ENCODE results near the gene COA1.
"Not testable (repeated sequence)": the region's sequence is repeated elsewhere in the genome, so short reads cannot be mapped to it uniquely, and the experiment has no call there.

Gene COA1

DNA sequence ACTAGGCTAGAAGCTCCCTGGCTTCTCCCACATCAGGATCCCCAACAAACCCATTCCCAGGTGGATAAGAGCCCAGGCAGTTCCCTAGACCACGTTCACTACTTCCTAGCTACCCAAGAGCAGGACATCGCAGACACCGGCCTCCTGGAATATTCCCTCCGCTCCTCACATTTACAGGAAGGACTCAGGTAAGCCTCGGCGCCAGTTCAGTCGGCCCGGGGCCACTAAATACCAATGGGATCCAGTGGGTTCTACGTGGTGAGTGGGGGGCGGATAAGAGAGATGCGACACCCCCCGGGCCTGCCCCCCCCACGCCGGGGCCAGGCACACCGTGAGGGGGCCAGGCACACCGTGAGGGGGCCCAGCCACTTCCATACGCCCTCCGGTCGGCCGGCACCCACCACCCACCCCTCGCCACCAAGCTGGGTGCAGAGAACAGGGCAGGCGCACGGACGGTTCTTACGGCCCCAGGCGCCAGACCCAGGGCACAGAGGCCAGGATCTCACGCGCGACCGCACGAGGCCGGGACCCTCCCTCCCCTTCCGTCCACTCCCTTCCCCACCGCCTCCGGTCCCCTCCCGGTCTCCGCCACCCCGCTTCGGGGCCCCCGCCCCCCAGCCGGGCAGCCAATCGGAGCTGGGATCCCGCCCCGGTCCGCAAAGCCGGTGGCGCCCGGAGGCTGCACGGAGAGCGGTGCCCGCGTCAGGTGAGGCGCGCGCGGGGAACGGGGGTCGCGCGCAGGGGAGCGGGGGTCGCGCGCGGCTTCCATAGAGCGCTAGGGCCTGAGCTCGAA, 28.9 kb upstream of the COA1 start, which contains the start of gene BLVRA:
Gene BLVRA, plus strand, starts transcription at position 652 of the 793 bp plus-strand sequence. CDS start 12,479 bp downstream, outside the sequence.
- DNase-seq = peak; percentile 77 to 84

DNA sequence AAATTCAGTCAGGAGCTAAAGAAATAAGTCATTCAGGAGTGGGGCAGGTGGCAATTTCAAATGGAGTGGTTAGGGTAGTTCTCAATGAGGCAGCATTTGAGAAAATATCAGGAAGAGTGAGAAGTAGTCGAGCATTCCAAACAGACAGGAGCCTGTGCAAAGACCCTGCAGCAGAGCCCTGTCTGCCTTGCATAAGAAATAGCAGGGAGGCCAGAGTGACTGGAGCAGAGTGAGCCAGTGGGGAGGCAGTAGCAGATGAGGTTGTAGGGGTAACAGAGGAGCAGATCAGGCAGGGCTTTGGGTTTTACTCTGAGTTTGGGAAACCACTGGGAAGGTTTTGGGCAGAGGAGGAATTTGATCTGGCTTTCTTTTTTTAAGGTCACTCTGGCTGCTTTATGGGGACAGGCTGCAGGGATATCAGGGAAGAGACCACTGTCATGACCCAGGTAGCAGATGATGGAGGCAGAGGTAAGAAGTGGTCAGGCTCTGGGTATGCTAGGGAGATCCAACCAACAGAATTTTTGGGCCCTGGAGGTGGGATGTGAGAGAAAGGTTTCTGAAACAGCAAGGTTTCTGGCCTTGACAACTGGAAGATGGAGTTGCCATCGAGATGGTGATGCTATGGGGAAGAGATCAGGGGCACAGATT, 27.9 kb upstream of the COA1 start:
- DNase-seq = no peak

- DNase-seq = peak in 1 of 2 donors; percentile 68
Measured at GRCh38 chr7:43756368-43757072, 27.2 kb upstream of the COA1 start.

DNA sequence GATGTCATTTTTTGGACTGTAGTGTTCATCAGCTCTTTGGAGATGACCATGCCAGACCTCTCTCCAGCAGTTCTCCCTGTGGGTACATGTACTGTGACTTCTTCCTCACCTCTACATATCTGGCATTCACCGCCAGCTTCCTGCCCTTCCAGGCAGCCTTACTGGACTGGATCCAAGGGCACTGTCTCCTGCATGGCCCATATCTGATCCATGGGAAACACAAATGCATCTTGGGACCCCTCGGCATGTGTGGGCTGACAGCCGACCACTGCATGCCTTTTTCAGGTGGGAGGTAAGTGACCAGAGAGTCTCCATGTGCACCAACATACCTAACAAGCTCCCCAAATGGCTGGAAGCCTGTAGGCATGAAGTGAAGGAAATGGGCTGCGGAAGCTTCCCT, 25.3 kb upstream of the COA1 start:
- no peak for DNase-seq

- DNase-seq = no peak
Measured at GRCh38 chr7:43753843-43754242, 24.5 kb upstream of the COA1 start.

DNA sequence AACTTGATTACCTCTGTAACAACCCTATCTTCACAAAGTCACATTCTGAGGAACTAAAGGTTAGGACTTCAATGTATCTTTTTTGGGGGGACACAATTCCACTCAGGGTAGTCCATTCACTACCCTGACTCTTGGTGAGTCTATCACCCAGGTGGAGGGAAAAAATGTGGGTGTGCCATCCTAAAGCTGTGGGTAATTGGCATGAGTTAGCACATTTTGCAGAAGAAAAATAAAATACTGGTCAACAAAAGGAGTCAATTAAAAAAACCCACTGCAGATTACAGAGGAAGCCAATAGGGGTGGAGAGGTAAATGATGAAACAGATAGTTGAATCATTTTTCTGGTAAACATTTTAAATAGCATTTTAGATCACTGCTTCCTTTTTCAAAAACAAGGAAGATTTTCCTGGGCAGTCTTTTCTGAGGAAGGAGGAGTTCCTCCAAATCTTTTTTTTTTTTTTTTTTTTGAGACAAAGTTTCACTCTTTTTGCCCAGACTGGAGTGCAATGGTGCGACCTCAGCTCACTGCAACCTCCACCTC, 24.0 kb upstream of the COA1 start:
- DNase-seq = peak; percentile 77 to 85

GRCh38 chr7:43752411-43752810, 23.1 kb upstream of the COA1 start:
- DNase-seq = no peak

DNA sequence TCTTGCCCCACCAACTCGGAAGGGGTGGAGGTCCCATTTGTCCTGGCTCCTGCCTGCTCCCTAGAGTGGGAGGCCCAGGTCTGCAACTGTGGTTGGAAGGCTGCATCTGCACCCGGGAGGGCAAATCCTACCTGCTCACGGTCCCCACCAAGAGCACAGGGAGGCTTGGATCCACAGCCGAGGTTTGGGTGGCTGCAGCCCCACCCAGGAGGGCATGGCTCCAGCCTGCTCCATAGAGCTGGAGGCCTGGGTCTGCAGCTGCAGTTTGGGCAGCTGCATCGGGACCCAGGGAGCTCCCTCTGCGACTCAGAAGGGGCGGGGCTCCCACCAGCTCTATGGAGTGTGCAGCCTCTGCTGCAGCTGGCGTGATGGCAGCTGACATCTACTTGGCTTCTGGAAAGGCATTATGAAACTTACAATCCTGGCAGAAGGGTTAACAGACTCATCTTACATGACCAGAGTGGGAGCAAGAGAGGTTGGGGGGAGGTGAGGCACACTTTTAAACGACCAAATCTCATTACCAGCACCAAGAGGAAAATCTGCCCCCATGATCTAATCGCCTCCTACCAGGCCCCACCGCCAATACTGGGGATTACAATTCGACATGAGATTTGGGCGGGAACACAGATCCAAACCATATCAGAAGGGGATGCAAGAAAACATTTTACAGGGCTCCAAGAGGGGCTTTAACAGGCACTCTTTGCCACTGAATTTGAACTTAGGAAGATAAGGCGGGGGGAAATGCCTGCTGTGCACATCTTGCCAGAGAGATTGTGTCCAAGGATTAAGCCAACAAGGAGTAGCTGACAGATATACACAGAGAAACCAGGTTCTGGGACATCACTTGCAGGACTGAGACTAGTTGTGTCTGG, 20.9 kb upstream of the COA1 start:
- no peak for DNase-seq

- DNase-seq = no peak
Measured at GRCh38 chr7:43749383-43749940, 20.1 kb upstream of the COA1 start.

DNA sequence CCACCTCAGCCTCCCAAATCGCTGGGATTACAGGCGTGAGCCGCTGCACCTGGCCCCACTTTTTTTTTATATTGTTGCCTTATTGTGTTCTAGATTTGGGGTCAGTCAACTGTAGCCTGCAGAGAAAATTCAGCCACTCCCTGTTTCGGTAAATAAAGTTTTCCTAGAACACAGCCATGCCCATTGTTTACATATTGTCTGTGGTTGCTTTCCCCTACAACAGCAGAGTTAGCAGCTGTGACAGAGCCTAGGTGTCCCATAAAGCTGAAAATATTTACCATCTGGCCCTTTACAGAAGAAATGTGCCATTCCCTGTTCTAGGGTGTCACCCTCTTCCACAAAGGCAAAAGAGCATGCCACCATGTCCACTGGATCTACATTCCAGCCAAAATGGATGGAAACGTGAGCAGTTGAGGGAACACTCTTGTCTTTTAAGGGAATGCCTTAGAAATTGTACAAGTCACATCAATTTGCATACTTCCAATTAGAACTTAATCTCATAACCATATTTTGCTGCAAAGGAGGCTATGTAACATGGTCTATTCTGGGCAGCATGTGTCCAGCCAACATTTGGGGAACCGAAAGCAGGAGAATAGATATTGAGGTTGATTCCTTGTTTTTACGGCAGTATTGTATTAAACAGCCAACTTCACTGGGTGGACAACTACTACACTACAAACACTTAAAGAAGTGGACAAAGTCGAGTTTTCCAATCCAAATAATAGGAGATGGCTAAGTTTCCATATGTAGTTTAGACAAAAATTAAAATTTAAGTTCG, 18.2 kb upstream of the COA1 start:
- peak; percentile 62 to 68 for DNase-seq

GRCh38 chr7:43742692-43743091, 13.4 kb upstream of the COA1 start:
- peak; percentile 81 to 95 for DNase-seq

GRCh38 chr7:43737467-43738127, 8.3 kb upstream of the COA1 start:
- no peak for DNase-seq

DNA sequence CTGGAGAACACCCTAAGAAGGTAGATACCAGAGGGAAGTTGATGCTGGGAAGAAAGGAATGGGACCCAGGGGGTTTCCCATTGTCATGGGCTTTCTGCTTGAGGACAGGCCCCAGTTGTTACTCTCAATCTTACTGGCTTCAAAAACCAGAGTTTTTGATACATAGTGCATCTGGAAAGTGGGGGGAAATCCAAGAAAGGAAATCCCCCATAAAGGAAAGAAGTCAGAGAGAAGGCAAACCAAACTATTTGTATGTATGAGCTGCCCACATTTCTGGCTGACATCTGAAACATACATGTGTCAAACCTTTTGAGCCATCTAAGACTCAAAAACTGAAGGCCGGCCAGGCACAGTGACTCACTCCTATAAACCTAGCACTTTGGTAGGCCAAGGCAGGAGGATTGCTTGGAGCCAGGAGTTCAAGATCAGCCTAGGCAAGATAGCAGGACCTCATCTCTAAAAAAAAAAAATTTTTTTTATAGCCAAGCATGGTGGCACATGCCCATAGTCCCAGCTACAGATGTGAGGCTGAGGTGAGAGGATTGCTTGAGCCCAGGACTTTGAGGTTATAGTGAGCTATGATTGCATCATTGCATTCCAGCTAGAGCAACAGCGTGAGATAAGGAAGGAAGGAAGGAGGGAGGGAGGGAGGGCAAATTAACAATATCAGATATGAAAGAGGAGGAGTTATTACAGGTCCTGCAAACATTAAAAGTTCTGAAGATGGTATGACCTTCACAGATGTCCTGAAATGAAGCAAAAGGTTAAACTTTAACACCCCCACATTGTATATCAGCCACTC, 6.7 kb upstream of the COA1 start:
- DNase-seq = peak in 1 of 2 donors; percentile 63

- DNase-seq = no peak
Measured at GRCh38 chr7:43735403-43735801, 6.1 kb upstream of the COA1 start.

DNA sequence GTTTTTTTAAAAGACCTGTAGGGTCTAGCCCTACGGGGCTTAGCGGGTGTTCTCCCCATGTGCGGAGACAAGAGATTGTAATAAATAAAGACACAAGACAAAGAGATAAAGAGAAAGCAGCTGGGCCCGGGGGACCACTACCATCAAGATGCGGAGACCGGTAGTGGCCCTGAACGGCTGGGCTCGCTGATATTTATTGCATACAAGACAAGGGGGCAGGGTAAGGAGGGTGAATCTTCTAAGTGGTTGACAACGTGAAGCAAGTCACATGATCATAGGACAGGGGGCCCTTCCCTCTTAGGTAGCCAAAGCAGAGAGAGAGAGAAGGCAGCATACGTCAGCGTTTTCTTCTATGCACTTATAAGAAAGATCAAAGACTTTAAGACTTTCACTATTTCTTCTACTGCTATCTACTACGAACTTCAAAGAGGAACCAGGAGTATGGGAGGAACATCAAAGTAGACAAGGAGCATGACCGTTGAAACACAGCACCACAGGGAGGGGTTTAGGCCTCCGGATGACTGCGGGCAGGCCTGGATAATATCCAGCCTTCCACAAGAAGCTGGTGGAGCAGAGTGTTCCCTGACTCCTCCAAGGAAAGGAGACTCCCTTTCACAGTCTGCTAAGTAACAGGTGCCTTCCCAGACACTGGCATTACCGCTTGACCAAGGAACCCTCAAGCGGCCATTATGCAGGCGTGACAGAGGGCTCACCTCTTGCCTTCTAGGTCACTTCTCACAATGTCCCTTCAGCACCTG, 5.4 kb upstream of the COA1 start:
- DNase-seq = not testable (repeated sequence)

GRCh38 chr7:43731494-43731893, 2.2 kb upstream of the COA1 start:
- DNase-seq = not testable (repeated sequence)

DNA sequence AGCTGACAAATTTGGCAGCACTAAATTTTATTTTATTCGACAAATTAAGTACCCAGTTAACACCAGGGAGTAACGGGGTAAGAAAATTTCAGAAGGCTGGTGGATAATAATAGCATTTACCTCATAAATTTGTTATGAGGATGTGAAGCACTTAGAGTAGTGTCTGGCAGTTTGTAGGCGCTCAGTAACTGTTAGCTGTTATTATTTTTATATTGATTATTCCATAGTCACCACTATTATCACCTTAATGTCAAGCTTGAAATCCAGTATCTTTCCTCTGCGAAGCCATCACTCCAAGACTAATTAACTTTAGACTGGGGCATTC, 563 bp upstream of the COA1 start:
- no peak for DNase-seq

DNA sequence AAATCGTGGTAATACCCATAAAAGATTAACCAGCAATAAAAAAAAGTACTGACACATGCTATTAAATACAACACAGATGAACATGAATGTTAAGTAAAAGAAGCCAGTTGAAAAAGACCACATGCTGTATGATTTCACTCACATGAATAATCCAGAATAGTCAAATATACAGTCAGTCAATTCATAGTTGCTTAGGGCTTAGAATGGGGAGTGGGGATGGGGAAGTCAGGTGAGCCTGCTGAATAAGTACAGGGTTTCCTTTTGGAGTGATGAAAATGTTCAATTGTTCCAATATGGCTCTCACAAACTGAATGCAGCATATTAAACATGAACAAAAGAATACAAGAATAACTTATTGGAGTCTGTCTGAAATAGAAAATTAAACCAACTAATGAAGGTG, 1.8 kb downstream of the COA1 start:
- no peak for DNase-seq

- no peak for DNase-seq
Measured at GRCh38 chr7:43727003-43727402, 2.3 kb downstream of the COA1 start.

Measured in inflammatory macrophage treated with lipopolysaccharide for 1 hour (primary cell).